T-helper 2 cell treated with Interferon-gamma antibody and Interleukin-4, amounts not matched to agents 100 ng/mL and 5 ng/mL, for 36 hours (primary cell): Measurements from ENCODE around the gene ABL1. TPM values are rescaled to one million over a fixed set of nuclear protein-coding genes. Genes with fewer than 3 reads are reported as not detected.

Experiments used
- intact Hi-C: fragments of 100-400 bp; cut with micrococcal nuclease; formaldehyde crosslinking; loops from one replicate; pipeline ENCODE4 v1.15.1; 2023
- total RNA-seq: library from RNA; stranded (reverse); gene quantifications from 2 replicates; pipeline ENCODE4 v1.2.3, GENCODE V29; 2022

The ABL1 gene
- total RNA-seq, 1 donor from 2014 or later, result 31.9 TPM

GRCh38 chr9:130917168-130917960 lies 82.3 kb downstream of the ABL1 start:
- intact Hi-C loops, result no loop called here

GRCh38 chr9:130918101-130918825 lies 83.2 kb downstream of the ABL1 start:
- intact Hi-C loops, result no loop called here

GRCh38 chr9:130918826-130919558 lies 83.9 kb downstream of the ABL1 start:
- intact Hi-C loops, result no loop called here

- intact Hi-C loops, result no loop called here
Measured at GRCh38 chr9:130919559-130920145, 84.6 kb downstream of the ABL1 start.

GRCh38 chr9:130920233-130920632 lies 85.2 kb downstream of the ABL1 start:
- intact Hi-C loops, result no loop called here

- intact Hi-C loops, result no loop called here
Measured at GRCh38 chr9:130920762-130921299, 85.8 kb downstream of the ABL1 start.

GRCh38 chr9:130921300-130921988 lies 86.4 kb downstream of the ABL1 start:
- intact Hi-C loops, result no loop called here

GRCh38 chr9:130921989-130922892 lies 87.2 kb downstream of the ABL1 start:
- intact Hi-C loops, result no loop called here

- intact Hi-C loops, result no loop called here
Measured at GRCh38 chr9:130922893-130923610, 88.0 kb downstream of the ABL1 start.

- intact Hi-C loops, result no loop called here
Measured at GRCh38 chr9:130923611-130924447, 88.8 kb downstream of the ABL1 start.

GRCh38 chr9:130924448-130924788 lies 89.4 kb downstream of the ABL1 start:
- intact Hi-C loops, result no loop called here

GRCh38 chr9:130925050-130925678 lies 90.1 kb downstream of the ABL1 start:
- intact Hi-C loops, result no loop called here

- intact Hi-C loops, result no loop called here
Measured at GRCh38 chr9:130927338-130927737, 92.3 kb downstream of the ABL1 start.

GRCh38 chr9:130927995-130928900 lies 93.2 kb downstream of the ABL1 start:
- intact Hi-C loops, result no loop called here

- intact Hi-C loops, result no loop called here
Measured at GRCh38 chr9:130929571-130930038, 94.6 kb downstream of the ABL1 start.

- intact Hi-C loops, result no loop called here
Measured at GRCh38 chr9:130930132-130930803, 95.2 kb downstream of the ABL1 start.
